ENCODE measurements around the gene IL37. TPM values are rescaled to one million over a fixed set of nuclear protein-coding genes. Genes with fewer than 3 reads are reported as not detected.
"Not testable (repeated sequence)": the region's sequence is repeated elsewhere in the genome, so short reads cannot be mapped to it uniquely, and the experiment has no call there.

IL37 gene
- total RNA-seq, 1 donor from 2014 or later, result not detected

GRCh38 chr2:112885506-112885902 is 25.5 kb upstream of the IL37 start:
- DNase-seq (ENCODE audit: missing footprints), result no peak
- no peak for ATAC-seq
- intact Hi-C loops (cut with DNase I), result loop anchor here (5.0 kb wide), 1 partner anchor 138 kb away; no protein-coding TSS in a partner anchor

GRCh38 chr2:112886291-112886690 is 24.7 kb upstream of the IL37 start:
- intact Hi-C loops (cut with DNase I), result loop anchor here (5.0 kb wide), 1 partner anchor 139 kb away; no protein-coding TSS in a partner anchor
- DNase-seq (ENCODE audit: missing footprints) (no peak), ATAC-seq (no peak)

- intact Hi-C loops (cut with DNase I), result loop anchor here (5.0 kb wide), 1 partner anchor 141 kb away; no protein-coding TSS in a partner anchor
- no peak for ATAC-seq
- no peak for DNase-seq (ENCODE audit: missing footprints)
Measured at GRCh38 chr2:112887964-112888749, 22.8 kb upstream of the IL37 start.

GRCh38 chr2:112889976-112890375 is 21.0 kb upstream of the IL37 start:
- DNase-seq (ENCODE audit: missing footprints) (no peak), ATAC-seq (no peak)
- intact Hi-C loops (cut with DNase I), result loop anchor here (5.0 kb wide), 1 partner anchor 143 kb away; no protein-coding TSS in a partner anchor

- DNase-seq (ENCODE audit: missing footprints), result no peak
- ATAC-seq, result no peak
- intact Hi-C loops (cut with DNase I), result no loop called here
Measured at GRCh38 chr2:112891385-112891831, 19.6 kb upstream of the IL37 start.

GRCh38 chr2:112893752-112894151 is 17.2 kb upstream of the IL37 start:
- DNase-seq (ENCODE audit: missing footprints), result no peak
- intact Hi-C loops (cut with DNase I), result no loop called here
- no peak for ATAC-seq

- intact Hi-C loops (cut with DNase I), result no loop called here
- DNase-seq (ENCODE audit: missing footprints), result no peak
- ATAC-seq, result no peak
Measured at GRCh38 chr2:112896909-112897623, 13.9 kb upstream of the IL37 start.

GRCh38 chr2:112897624-112897978 is 13.4 kb upstream of the IL37 start:
- no peak for ATAC-seq
- no peak for DNase-seq (ENCODE audit: missing footprints)
- intact Hi-C loops (cut with DNase I), result no loop called here

- intact Hi-C loops (cut with DNase I); DNase-seq (ENCODE audit: missing footprints); ATAC-seq: not testable (repeated sequence)
Measured at GRCh38 chr2:112901431-112902065, 9.4 kb upstream of the IL37 start.

- no peak for ATAC-seq
- intact Hi-C loops (cut with DNase I), result no loop called here
- no peak for DNase-seq (ENCODE audit: missing footprints)
Measured at GRCh38 chr2:112902816-112903215, 8.1 kb upstream of the IL37 start.

- ATAC-seq (no peak), DNase-seq (ENCODE audit: missing footprints) (no peak)
- intact Hi-C loops (cut with DNase I), result no loop called here
Measured at GRCh38 chr2:112904883-112905282, 6.1 kb upstream of the IL37 start.

- DNase-seq (ENCODE audit: missing footprints) (no peak), ATAC-seq (no peak)
- intact Hi-C loops (cut with DNase I), result no loop called here
Measured at GRCh38 chr2:112906276-112906675, 4.7 kb upstream of the IL37 start.

GRCh38 chr2:112907001-112907949 is 3.7 kb upstream of the IL37 start:
- DNase-seq (ENCODE audit: missing footprints) (no peak), ATAC-seq (no peak)
- intact Hi-C loops (cut with DNase I), result no loop called here

GRCh38 chr2:112908559-112908958 is 2.4 kb upstream of the IL37 start:
- ATAC-seq; intact Hi-C loops (cut with DNase I); DNase-seq (ENCODE audit: missing footprints): not testable (repeated sequence)

- ATAC-seq (no peak), DNase-seq (ENCODE audit: missing footprints) (no peak)
- intact Hi-C loops (cut with DNase I), result no loop called here
Measured at GRCh38 chr2:112910219-112910618, 746 bp upstream of the IL37 start.

GRCh38 chr2:112912403-112912802 is 1.4 kb downstream of the IL37 start:
- intact Hi-C loops (cut with DNase I), result no loop called here
- DNase-seq (ENCODE audit: missing footprints), result no peak

GRCh38 chr2:112915300-112916144 is 4.6 kb downstream of the IL37 start:
- intact Hi-C loops (cut with DNase I), result no loop called here
- ATAC-seq (no peak), DNase-seq (ENCODE audit: missing footprints) (no peak)

More at GRCh38 chr2:112912403-112912802, 1.4 kb downstream of the IL37 start:
- no peak for ATAC-seq

Measured in Right ventricle myocardium inferior (tissue), 1 donor.